Measurements from ENCODE around the gene FBXO21.
"Not testable (repeated sequence)": the region's sequence is repeated elsewhere in the genome, so short reads cannot be mapped to it uniquely, and the experiment has no call there.

FBXO21 gene

GRCh38 chr12:117100851-117101673 is 89.2 kb downstream of the FBXO21 start:
- no peak for DNase-seq

- no peak for DNase-seq
Observed at GRCh38 chr12:117100251-117100650, 90.0 kb downstream of the FBXO21 start.

GRCh38 chr12:117098361-117099217 is 91.7 kb downstream of the FBXO21 start:
- DNase-seq: peak; percentile 19

- DNase-seq: no peak
Observed at GRCh38 chr12:117098024-117098360, 92.3 kb downstream of the FBXO21 start.

- no peak for DNase-seq
Observed at GRCh38 chr12:117097159-117097558, 93.1 kb downstream of the FBXO21 start.

GRCh38 chr12:117096501-117097042 is 93.7 kb downstream of the FBXO21 start:
- no peak for DNase-seq

- not testable (repeated sequence) for DNase-seq
Observed at GRCh38 chr12:117095191-117095590, 95.1 kb downstream of the FBXO21 start.

GRCh38 chr12:117093918-117094630 is 96.2 kb downstream of the FBXO21 start:
- DNase-seq: no peak

- DNase-seq: no peak
Observed at GRCh38 chr12:117093431-117093830, 96.8 kb downstream of the FBXO21 start.

- DNase-seq: no peak
Observed at GRCh38 chr12:117092886-117093285, 97.4 kb downstream of the FBXO21 start.

GRCh38 chr12:117092511-117092780 is 97.8 kb downstream of the FBXO21 start:
- DNase-seq: no peak

All from CD4-positive, alpha-beta T cell treated with Interleukin-6 for 4 hours (primary cell).